Endodermal cell (in vitro differentiated cells): ENCODE data around the gene ANKFY1. TPM values are rescaled to one million over a fixed set of nuclear protein-coding genes. Genes with fewer than 3 reads are reported as not detected.

Source experiments
- DNase-seq: peaks from one replicate; pipeline ENCODE4 v3.0.0-alpha.2; 2017
- H3K27ac ChIP-seq: 2 replicates; pipeline ENCODE4 v1.5.1; 2013; ENCODE audit warnings: mild to moderate bottlenecking, low read depth, low read length, moderate library complexity
- H3K27me3 ChIP-seq: 2 replicates; pipeline ENCODE4 v1.6.1; 2013; ENCODE audit warnings: mild to moderate bottlenecking, low read length, moderate library complexity; ENCODE audit not compliant: insufficient read depth, control insufficient read depth, poor library complexity, severe bottlenecking
- H3K36me3 ChIP-seq: 2 replicates; pipeline ENCODE4 v1.7.0; 2013; ENCODE audit warnings: mild to moderate bottlenecking, low read length, moderate library complexity; ENCODE audit not compliant: control insufficient read depth, insufficient read depth
- H3K4me1 ChIP-seq: one replicate; pipeline ENCODE4 v1.7.0; 2013; ENCODE audit warnings: low read length; ENCODE audit not compliant: control insufficient read depth, insufficient read depth
- H3K4me3 ChIP-seq: 2 replicates; pipeline ENCODE4 v1.5.1; 2013; ENCODE audit warnings: mild to moderate bottlenecking, low read length, moderate library complexity
- H3K9ac ChIP-seq: 2 replicates; pipeline ENCODE4 v1.6.1; 2013; ENCODE audit warnings: mild to moderate bottlenecking, low read length, moderate library complexity; ENCODE audit not compliant: poor library complexity, severe bottlenecking; ENCODE audit errors: extremely low read depth
- H3K9me3 ChIP-seq: 2 replicates; pipeline ENCODE4 v1.6.1; 2013; ENCODE audit warnings: mild to moderate bottlenecking, low read length, moderate library complexity; ENCODE audit not compliant: control insufficient read depth
- H3K27ac Mint-ChIP-seq: 2 replicates; pipeline ENCODE4 v1.8.0; 2020; ENCODE audit warnings: mixed read lengths
- H3K27me3 Mint-ChIP-seq: 2 replicates; pipeline ENCODE4 v1.8.0; 2021; ENCODE audit warnings: mild to moderate bottlenecking, mixed read lengths; ENCODE audit not compliant: insufficient read depth
- H3K36me3 Mint-ChIP-seq: 2 replicates; pipeline ENCODE4 v1.8.0; 2020; ENCODE audit warnings: low read depth, mixed read lengths
- H3K4me1 Mint-ChIP-seq: 2 replicates; pipeline ENCODE4 v1.8.0; 2020; ENCODE audit warnings: mixed read lengths
- H3K4me3 Mint-ChIP-seq: 2 replicates; pipeline ENCODE4 v1.8.0; 2020; ENCODE audit warnings: mild to moderate bottlenecking, moderate library complexity, mixed read lengths
- H3K9me3 Mint-ChIP-seq: 2 replicates; pipeline ENCODE4 v1.8.0; 2020; ENCODE audit warnings: mild to moderate bottlenecking, mixed read lengths
- WGBS, 2 experiments: methylation state at CpG; one replicate each; pipeline versions ENCODE4 v1.1.5 to v1.1.7; 2013; ENCODE audit warnings: missing lambda C conversion rate in 2 of 2, mixed read lengths in 1 of 2; ENCODE audit not compliant: insufficient coverage in 1 of 2, insufficient read length in 1 of 2; 5-methylcytosine and 5-hydroxymethylcytosine counted together
- total RNA-seq, 2 donors: library from RNA; stranded (reverse); fragmentation: NEBNext Ultra II Directional in 1 of 2; extraction: Animal tissue kit (Norgen Biotek cat#: 25700) in 1 of 2; gene quantifications; 2 replicates in 1 of 2; 3 replicates in 1 of 2; pipeline ENCODE4 v1.2.1, GENCODE V29; 2021
- TF ChIP-seq, protein P1 (sequence below): fragments of 200-600 bp; sonication (generic); conservative IDR thresholded peaks from 2 replicates; pipeline ENCODE4 v1.5.0; 2021; ENCODE audit warnings: antibody characterized with exemption, mild to moderate bottlenecking

ANKFY1 gene
- total RNA-seq, 2 donors from 2014 or later: 48.0 to 62.4 TPM

DNA sequence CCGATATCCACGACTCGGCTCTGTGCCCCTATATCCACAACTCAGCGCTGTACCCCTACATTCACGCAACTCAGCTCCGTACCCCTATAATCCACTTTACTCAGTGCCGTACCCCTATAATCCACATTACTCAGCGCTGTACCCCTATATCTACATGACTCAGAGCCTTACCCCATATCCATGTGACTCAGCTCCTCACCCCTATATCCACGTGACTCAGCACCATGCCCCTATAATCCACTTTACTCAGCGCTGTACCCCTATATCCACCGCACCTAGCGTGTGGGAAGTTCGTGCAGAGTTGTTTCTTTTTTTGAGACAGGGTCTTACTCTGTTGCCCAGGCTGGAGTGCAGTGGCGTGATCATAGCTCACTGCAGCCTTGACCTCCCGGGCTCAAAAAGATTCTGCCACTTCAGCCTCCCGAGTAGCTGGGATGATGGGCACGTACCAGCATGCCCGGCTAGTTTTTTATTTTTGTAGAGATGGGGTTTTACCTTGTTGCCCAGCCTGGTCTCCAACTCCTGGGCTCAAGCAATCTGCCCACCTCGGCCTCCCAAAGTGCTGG, 103.4 kb downstream of the ANKFY1 start:
- Mint-ChIP-seq H3K27ac (peak overlapping the region; percentile 64), H3K4me3 (no peak overlapping the region), H3K9me3 (no peaks in the 10 kb centered on the region), H3K36me3 (peaks cover 12% of the 10 kb centered on the region), H3K27me3 (no peaks in the 10 kb centered on the region), H3K4me1 (peaks cover 6% of the 10 kb centered on the region)
- Histone ChIP-seq H3K36me3 (peaks cover 23% of the 10 kb centered on the region), H3K4me3 (no peak overlapping the region), H3K9me3 (no peaks in the 10 kb centered on the region), H3K4me1 (no peaks in the 10 kb centered on the region), H3K27me3 (no peaks in the 10 kb centered on the region), H3K27ac (no peak overlapping the region), H3K9ac (no peak overlapping the region)
- DNase-seq: no peak
- WGBS, 2 experiments: 86 to 93% methylated on average over 14 to 19 of the region's 19 CpGs
- TF ChIP-seq, protein P1, sequence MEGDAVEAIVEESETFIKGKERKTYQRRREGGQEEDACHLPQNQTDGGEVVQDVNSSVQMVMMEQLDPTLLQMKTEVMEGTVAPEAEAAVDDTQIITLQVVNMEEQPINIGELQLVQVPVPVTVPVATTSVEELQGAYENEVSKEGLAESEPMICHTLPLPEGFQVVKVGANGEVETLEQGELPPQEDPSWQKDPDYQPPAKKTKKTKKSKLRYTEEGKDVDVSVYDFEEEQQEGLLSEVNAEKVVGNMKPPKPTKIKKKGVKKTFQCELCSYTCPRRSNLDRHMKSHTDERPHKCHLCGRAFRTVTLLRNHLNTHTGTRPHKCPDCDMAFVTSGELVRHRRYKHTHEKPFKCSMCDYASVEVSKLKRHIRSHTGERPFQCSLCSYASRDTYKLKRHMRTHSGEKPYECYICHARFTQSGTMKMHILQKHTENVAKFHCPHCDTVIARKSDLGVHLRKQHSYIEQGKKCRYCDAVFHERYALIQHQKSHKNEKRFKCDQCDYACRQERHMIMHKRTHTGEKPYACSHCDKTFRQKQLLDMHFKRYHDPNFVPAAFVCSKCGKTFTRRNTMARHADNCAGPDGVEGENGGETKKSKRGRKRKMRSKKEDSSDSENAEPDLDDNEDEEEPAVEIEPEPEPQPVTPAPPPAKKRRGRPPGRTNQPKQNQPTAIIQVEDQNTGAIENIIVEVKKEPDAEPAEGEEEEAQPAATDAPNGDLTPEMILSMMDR: no peak

DNA sequence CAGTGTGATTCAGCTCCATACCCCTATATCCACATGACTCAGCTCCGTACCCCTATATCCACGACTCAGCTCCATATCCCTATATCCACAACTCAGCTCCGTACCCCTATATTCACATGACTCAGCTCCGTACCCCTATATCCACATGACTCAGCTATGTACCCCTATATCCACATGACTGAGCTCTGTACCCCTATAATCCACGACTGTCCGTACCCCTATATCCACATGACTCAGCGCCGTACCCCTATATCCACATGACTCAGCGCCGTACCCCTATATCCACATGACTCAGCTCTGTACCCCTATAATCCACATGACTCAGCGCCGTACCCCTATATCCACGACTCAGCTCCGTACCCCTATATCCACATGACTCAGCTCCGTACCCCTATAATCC, 104.0 kb downstream of the ANKFY1 start:
- Mint-ChIP-seq H3K4me1 (peaks cover 6% of the 10 kb centered on the region), H3K4me3 (no peak overlapping the region), H3K36me3 (peaks cover 11% of the 10 kb centered on the region), H3K27me3 (no peaks in the 10 kb centered on the region), H3K9me3 (no peaks in the 10 kb centered on the region), H3K27ac (peak overlapping the region; percentile 1)
- H3K27ac ChIP-seq: no peak overlapping the region
- H3K4me3 ChIP-seq: no peak overlapping the region
- no peak overlapping the region for H3K9ac ChIP-seq
- DNase-seq: no peak
- H3K4me1 ChIP-seq: no peaks in the 10 kb centered on the region
- no peaks in the 10 kb centered on the region for H3K27me3 ChIP-seq
- peaks cover 17% of the 10 kb centered on the region for H3K36me3 ChIP-seq
- TF ChIP-seq, protein P1: no peak
- no peaks in the 10 kb centered on the region for H3K9me3 ChIP-seq
- WGBS, 2 experiments: 93 to 95% methylated on average over 15 of the region's 15 CpGs

DNA sequence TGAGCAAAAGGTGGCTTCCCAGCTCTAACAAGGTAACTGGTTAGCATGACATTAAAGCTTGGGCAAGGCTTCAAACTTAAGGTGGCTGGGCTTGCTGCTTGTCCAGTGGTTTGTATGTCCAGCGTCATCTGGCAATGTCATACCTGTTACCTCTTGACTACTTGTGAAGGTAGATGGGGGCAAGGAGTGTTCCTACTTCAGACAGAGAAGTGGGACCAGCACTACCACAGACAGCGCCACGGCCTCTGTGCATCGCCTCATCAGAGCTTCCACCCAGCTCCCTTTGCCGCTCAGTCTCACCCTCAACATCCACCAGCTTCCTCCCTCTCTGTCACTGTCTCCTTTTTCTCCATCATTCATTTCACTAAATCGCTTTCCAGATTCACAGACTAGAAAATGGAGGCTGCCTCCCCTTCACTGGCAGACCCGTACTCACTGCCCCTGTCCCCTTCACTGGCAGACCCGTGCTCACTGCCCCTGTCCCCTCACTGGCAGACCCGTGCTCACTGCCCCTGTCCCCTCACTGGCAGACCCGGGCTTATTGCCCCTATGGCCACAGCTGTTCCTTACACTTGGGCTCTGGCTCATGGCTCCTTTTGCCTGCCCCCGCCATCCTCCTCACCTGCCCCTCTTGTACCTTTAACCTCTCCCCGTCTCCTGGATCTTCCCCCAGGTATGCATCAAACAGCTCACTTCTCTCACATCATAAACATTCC, 106.0 kb downstream of the ANKFY1 start:
- Histone ChIP-seq H3K27ac (no peak overlapping the region), H3K9me3 (no peaks in the 10 kb centered on the region), H3K9ac (no peak overlapping the region), H3K4me3 (no peak overlapping the region), H3K36me3 (peaks cover 6% of the 10 kb centered on the region), H3K4me1 (no peaks in the 10 kb centered on the region), H3K27me3 (no peaks in the 10 kb centered on the region)
- H3K4me3 Mint-ChIP-seq: no peak overlapping the region
- no peak overlapping the region for H3K27ac Mint-ChIP-seq
- TF ChIP-seq, protein P1: no peak
- no peaks in the 10 kb centered on the region for H3K27me3 Mint-ChIP-seq
- DNase-seq: no peak
- peaks cover 6% of the 10 kb centered on the region for H3K4me1 Mint-ChIP-seq
- WGBS, 2 experiments: 91 to 97% methylated on average over 9 to 12 of the region's 12 CpGs
- no peaks in the 10 kb centered on the region for H3K9me3 Mint-ChIP-seq
- H3K36me3 Mint-ChIP-seq: peaks cover 4% of the 10 kb centered on the region
